ENCODE data around the gene MAGI2. TPM values are rescaled to one million over a fixed set of nuclear protein-coding genes. Genes with fewer than 3 reads are reported as not detected.

MAGI2 gene
- polyA plus RNA-seq, 1 donor = 2.6 TPM

DNA sequence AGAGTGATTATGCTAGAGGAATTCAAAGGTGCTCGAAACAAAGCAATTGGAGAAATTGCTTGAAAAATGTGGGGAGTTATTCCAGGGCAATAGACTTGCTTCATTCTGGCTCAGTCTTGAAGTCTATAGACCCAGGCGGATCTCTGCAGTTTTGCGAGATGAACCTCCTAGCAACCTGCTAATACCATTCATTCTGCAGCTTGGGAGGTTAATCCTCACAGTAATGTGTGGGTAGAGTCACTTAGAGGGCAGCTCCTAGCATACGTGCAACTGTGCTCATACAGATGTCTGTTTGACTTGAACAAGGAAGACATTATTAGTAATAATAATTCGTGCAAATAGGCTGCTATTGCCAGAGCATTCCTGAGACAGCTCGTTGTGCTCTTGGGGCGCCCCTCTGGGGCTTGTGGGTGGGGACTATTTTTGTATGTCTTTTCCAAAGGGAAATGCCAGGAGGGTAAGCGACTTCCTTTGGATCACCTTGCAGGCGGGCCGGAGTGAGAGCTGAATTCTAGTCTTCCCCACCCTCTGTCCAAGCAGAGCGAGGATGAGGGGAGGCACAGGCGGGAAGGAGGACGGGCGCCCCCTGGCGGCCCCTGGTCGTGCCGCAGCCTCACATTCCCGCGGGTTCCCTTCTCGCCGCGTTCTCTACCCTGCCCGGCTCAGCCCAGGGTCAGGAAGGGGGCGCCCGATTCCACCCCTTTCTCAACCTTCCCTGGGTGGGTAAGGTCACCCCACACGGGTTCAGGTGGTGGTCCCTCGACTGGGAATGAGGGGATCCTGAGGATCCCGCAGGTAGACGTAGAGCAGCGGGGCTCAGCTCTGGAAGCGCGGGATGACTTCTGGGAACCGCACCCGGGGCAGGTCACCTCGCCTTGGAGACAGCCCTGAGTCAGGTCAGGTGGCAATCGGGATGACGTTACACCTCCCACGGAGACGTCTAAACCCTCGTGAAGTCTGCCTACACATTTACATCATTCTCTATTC lies 1413.4 kb downstream of the MAGI2 start:
- no peak overlapping the region for H3K4me3 ChIP-seq (ENCODE audit: low read length)
- H3K36me3 ChIP-seq (ENCODE audit: control insufficient read depth, insufficient read depth, low read length) = no peaks in the 10 kb centered on the region
- WGBS (ENCODE audit: insufficient coverage, low lambda C conversion rate) = 100% methylated on average over 1 of the region's 40 CpGs
- H3K27ac ChIP-seq (ENCODE audit: low read length) = no peak overlapping the region
- DNase-seq = no peak
- no peaks in the 10 kb centered on the region for H3K4me1 ChIP-seq (ENCODE audit: control insufficient read depth, insufficient read depth, low read length)
- peaks cover 5% of the 10 kb centered on the region for H3K27me3 ChIP-seq (ENCODE audit: control insufficient read depth, insufficient read depth, low read length)
- no peaks in the 10 kb centered on the region for H3K9me3 ChIP-seq (ENCODE audit: control insufficient read depth, low read depth, low read length)

DNA sequence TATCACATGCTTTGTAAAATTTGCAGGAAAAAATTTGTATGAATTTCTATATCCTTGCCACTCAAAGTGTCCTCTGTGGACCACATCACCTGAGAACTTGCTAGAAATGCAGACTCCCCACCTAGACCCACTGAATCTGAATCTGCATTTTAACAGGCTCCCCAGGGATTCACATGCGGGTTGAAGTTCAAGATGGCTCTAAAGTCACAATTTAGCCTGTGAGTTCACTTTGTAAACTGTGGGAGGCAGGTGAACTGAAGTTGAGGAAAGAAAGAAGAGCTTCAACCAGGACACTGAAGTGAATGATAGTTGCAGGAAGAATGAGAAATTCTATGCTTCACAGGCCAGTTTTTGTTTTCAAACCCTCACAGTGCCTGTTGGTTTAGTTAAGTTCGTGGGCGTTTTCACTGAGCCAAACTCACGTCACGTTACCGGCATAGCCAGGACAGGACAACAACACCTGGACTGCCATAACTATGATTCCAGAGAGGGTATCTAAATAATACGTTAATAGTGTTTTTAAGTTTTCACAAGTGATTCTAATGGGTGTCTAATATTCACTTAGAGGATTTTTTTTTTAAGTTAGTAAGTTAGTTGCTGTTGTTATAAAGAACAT lies 1414.9 kb downstream of the MAGI2 start:
- Histone ChIP-seq H3K4me3 (ENCODE audit: low read length) (no peak overlapping the region), H3K27ac (ENCODE audit: low read length) (no peak overlapping the region), H3K27me3 (ENCODE audit: control insufficient read depth, insufficient read depth, low read length) (peaks cover 5% of the 10 kb centered on the region), H3K4me1 (ENCODE audit: control insufficient read depth, insufficient read depth, low read length) (no peaks in the 10 kb centered on the region), H3K9me3 (ENCODE audit: control insufficient read depth, low read depth, low read length) (no peaks in the 10 kb centered on the region), H3K36me3 (ENCODE audit: control insufficient read depth, insufficient read depth, low read length) (no peaks in the 10 kb centered on the region)
- no CpG with 5 or more reads among the region's 7 CpGs for WGBS (ENCODE audit: insufficient coverage, low lambda C conversion rate)
- no peak for DNase-seq

DNA sequence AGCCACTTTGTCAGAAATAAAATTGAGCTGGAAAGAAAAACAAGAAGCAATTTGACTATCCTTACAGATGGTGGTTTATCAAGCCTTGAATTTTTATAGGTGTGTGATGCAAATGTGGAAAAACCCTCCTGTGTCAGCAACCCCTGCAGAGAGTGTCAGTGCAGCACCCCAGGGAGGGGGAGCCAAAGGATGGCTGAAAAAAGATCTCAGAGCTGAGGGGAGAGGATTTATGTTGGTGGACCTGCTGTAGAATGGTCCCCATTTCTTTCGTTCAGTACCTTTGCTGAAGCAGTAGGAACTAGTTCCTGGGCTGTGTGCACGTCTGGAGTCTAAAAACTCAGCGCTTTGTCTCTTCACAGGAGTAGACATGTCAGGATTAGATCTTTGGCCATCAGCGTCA lies 1415.9 kb downstream of the MAGI2 start:
- H3K27ac ChIP-seq (ENCODE audit: low read length) = no peak overlapping the region
- no peaks in the 10 kb centered on the region for H3K36me3 ChIP-seq (ENCODE audit: control insufficient read depth, insufficient read depth, low read length)
- H3K27me3 ChIP-seq (ENCODE audit: control insufficient read depth, insufficient read depth, low read length) = peaks cover 5% of the 10 kb centered on the region
- no peaks in the 10 kb centered on the region for H3K4me1 ChIP-seq (ENCODE audit: control insufficient read depth, insufficient read depth, low read length)
- no peak overlapping the region for H3K4me3 ChIP-seq (ENCODE audit: low read length)
- WGBS (ENCODE audit: insufficient coverage, low lambda C conversion rate) = no CpG with 5 or more reads among the region's 4 CpGs
- DNase-seq = no peak
- no peaks in the 10 kb centered on the region for H3K9me3 ChIP-seq (ENCODE audit: control insufficient read depth, low read depth, low read length)

DNA sequence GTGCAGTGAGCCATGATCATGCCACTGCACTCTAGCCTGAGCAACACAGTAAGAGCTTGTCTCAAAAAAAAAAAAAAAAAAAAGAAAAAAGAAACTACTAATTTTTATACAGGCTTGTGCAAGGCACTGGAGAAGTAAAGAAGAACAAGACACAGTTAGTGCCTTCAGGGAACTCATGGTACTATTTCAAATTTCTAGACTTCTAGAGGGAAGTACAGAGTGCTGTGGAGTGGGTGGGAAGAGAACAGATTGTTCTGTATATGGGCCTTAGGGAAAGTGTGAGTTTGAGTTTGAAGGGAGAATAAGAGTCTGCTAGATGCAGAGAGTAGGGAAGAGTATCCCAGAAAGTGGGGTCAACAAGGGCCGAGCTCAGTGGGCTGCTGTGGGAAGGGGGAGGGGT lies 1420.1 kb downstream of the MAGI2 start:
- DNase-seq = no peak
- no CpG with 5 or more reads among the region's 1 CpG for WGBS (ENCODE audit: insufficient coverage, low lambda C conversion rate)

DNA sequence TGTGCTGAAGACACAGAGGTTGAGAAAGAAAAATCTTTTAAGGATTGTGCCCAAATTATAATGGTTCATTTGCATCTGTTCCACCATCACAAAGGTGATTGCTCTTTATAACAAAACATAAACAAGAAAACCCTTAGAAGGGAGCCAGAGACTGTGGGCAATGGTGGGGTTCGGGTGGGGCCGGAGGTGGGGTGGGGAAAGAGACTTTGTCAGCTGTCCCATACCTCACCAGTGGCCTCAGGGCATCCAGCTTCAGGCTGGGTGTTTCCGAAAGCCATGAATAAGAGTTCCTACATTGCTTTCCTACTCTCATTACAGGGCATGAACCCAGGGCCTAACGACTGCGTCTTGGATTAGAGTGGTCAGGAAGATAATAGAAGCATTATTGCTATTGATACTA lies 1427.0 kb downstream of the MAGI2 start:
- Histone ChIP-seq H3K27ac (ENCODE audit: low read length) (no peak overlapping the region), H3K9me3 (ENCODE audit: control insufficient read depth, low read depth, low read length) (no peaks in the 10 kb centered on the region), H3K36me3 (ENCODE audit: control insufficient read depth, insufficient read depth, low read length) (no peaks in the 10 kb centered on the region), H3K4me3 (ENCODE audit: low read length) (no peak overlapping the region), H3K27me3 (ENCODE audit: control insufficient read depth, insufficient read depth, low read length) (no peaks in the 10 kb centered on the region), H3K4me1 (ENCODE audit: control insufficient read depth, insufficient read depth, low read length) (no peaks in the 10 kb centered on the region)
- 90% methylated on average over 2 of the region's 5 CpGs for WGBS (ENCODE audit: insufficient coverage, low lambda C conversion rate)
- no peak for DNase-seq

More for the DNA sequence above, 1420.1 kb downstream of the MAGI2 start:
- no peaks in the 10 kb centered on the region for H3K27me3 ChIP-seq (ENCODE audit: control insufficient read depth, insufficient read depth, low read length)
- no peaks in the 10 kb centered on the region for H3K4me1 ChIP-seq (ENCODE audit: control insufficient read depth, insufficient read depth, low read length)
- no peak overlapping the region for H3K27ac ChIP-seq (ENCODE audit: low read length)
- H3K9me3 ChIP-seq (ENCODE audit: control insufficient read depth, low read depth, low read length) = no peaks in the 10 kb centered on the region
- no peaks in the 10 kb centered on the region for H3K36me3 ChIP-seq (ENCODE audit: control insufficient read depth, insufficient read depth, low read length)
- no peak overlapping the region for H3K4me3 ChIP-seq (ENCODE audit: low read length)

DNA sequence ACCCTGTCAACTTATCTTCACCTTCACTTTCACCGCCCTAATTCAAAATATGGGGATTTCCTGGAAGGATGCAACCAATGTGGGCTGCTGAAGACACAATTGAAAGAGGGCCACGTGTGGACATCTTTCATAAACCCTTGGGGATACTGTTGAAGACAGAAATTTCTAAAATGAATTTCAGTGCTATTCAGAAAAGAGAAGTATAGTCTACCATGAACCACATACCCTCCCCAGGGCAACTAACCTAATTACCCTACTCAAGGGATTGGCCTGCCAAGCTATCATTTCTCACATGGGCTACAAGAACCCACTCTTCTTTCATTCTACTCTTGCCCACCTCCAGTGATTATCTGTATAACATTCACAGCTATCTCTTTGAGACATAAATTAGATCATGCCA lies 1428.9 kb downstream of the MAGI2 start:
- no CpG with 5 or more reads among the region's 2 CpGs for WGBS (ENCODE audit: insufficient coverage, low lambda C conversion rate)
- H3K4me1 ChIP-seq (ENCODE audit: control insufficient read depth, insufficient read depth, low read length) = peaks cover 3% of the 10 kb centered on the region
- no peak overlapping the region for H3K27ac ChIP-seq (ENCODE audit: low read length)
- no peak for DNase-seq
- no peaks in the 10 kb centered on the region for H3K9me3 ChIP-seq (ENCODE audit: control insufficient read depth, low read depth, low read length)
- H3K36me3 ChIP-seq (ENCODE audit: control insufficient read depth, insufficient read depth, low read length) = no peaks in the 10 kb centered on the region
- H3K27me3 ChIP-seq (ENCODE audit: control insufficient read depth, insufficient read depth, low read length) = no peaks in the 10 kb centered on the region
- H3K4me3 ChIP-seq (ENCODE audit: low read length) = no peak overlapping the region

DNA sequence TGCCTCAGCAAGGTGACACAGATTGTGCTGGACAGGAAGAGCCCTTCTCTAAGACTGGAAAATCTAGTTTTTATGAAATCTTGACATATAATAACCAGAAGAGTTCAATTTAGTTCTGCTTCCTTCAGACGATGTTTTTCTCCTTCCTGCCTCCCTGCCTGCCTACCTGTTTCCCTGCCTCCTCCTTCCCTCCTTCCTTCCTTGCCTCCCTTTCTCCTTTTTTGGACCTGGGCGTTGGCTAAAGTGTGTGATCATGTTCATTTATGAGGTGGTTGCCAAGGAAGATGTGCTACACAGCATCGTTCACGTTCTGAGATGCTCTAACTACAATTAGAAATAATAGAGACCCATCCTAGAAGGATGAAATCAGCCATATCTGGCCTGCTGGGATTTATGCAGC lies 1430.3 kb downstream of the MAGI2 start:
- DNase-seq = no peak
- H3K36me3 ChIP-seq (ENCODE audit: control insufficient read depth, insufficient read depth, low read length) = no peaks in the 10 kb centered on the region
- no peaks in the 10 kb centered on the region for H3K9me3 ChIP-seq (ENCODE audit: control insufficient read depth, low read depth, low read length)
- 71% methylated on average over 1 of the region's 4 CpGs for WGBS (ENCODE audit: insufficient coverage, low lambda C conversion rate)
- H3K27ac ChIP-seq (ENCODE audit: low read length) = no peak overlapping the region
- no peaks in the 10 kb centered on the region for H3K27me3 ChIP-seq (ENCODE audit: control insufficient read depth, insufficient read depth, low read length)
- H3K4me1 ChIP-seq (ENCODE audit: control insufficient read depth, insufficient read depth, low read length) = peaks cover 3% of the 10 kb centered on the region
- no peak overlapping the region for H3K4me3 ChIP-seq (ENCODE audit: low read length)

DNA sequence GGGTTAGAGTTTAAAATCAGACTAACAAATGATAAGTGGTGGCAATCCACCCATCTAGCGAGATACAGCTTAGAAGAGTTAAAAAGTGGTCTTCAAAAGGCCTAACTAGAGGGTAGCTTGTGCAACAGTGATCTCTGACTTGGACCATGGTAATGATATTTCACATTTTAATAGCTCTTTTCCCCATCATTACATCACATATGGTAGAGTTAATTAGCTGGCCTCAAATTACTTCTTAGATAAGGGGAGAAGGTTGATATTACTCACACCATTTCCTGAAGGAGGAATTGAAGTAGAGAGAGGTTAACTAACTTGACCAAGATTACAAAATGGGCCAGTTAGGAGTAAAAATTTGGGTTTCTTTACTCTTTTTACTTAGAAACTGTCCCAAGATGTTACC lies 1431.3 kb downstream of the MAGI2 start:
- Histone ChIP-seq H3K27me3 (ENCODE audit: control insufficient read depth, insufficient read depth, low read length) (no peaks in the 10 kb centered on the region), H3K27ac (ENCODE audit: low read length) (no peak overlapping the region), H3K36me3 (ENCODE audit: control insufficient read depth, insufficient read depth, low read length) (no peaks in the 10 kb centered on the region), H3K4me3 (ENCODE audit: low read length) (no peak overlapping the region), H3K4me1 (ENCODE audit: control insufficient read depth, insufficient read depth, low read length) (peaks cover 5% of the 10 kb centered on the region), H3K9me3 (ENCODE audit: control insufficient read depth, low read depth, low read length) (no peaks in the 10 kb centered on the region)
- no CpG with 5 or more reads among the region's 1 CpG for WGBS (ENCODE audit: insufficient coverage, low lambda C conversion rate)
- peak in 1 of 2 donors; percentile 57 for DNase-seq

DNA sequence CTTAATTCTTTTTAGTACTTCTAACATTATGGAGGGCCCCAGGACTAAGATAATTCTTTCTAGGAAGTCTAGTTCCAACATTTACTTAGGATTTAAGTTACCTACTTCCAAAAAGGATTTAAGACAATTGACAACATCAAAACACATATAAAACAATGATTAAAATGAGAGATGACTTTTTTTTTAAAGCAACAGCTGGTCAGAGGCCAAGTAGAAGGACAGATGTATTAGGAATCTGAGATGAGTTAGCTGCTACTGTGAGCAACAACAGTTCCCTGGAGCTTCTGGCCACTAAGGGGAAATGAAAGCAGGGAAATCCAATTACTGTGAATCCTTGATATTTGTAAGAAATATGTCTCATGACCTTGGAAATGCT lies 1432.6 kb downstream of the MAGI2 start:
- Histone ChIP-seq H3K4me3 (ENCODE audit: low read length) (no peak overlapping the region), H3K27me3 (ENCODE audit: control insufficient read depth, insufficient read depth, low read length) (no peaks in the 10 kb centered on the region), H3K9me3 (ENCODE audit: control insufficient read depth, low read depth, low read length) (no peaks in the 10 kb centered on the region), H3K36me3 (ENCODE audit: control insufficient read depth, insufficient read depth, low read length) (no peaks in the 10 kb centered on the region), H3K27ac (ENCODE audit: low read length) (no peak overlapping the region), H3K4me1 (ENCODE audit: control insufficient read depth, insufficient read depth, low read length) (peaks cover 13% of the 10 kb centered on the region)
- no peak for DNase-seq

DNA sequence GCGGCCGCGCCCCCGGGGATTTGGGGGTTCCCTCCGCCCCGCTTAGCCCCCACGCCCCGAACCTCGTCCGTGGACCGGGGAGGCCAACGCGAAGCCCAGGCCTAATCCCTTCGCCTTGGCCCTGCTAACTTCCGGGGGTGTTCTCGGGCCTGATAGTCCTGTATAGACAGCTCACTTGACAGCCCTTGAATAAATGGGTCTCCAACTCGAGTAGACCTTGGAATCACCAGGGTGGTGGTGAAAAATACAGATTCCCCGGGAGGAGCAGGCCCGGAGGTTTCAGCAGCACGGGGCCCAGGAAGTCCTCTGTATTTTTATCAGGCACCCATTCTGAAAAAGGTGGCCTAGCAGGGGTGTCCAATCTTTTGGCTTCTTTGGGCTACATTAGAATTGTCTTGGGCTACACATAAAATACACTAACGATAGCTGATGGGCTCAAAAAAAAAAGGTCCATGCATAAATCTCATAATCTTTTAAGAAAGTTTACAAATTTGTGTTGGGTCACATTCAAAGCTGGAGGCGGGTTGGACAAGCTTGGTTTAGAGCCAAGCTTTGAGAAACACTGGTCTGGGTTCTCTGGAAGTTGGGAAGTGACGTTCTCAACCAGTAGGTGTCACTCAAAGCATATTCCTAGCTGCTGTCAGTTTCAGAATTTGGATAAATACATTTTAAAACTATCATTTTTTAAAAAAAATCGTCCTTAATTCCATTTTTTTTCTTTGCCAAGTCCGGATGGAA lies 1433.2 kb downstream of the MAGI2 start:
- H3K27ac ChIP-seq (ENCODE audit: low read length) = peak overlapping the region; percentile 82
- no peaks in the 10 kb centered on the region for H3K36me3 ChIP-seq (ENCODE audit: control insufficient read depth, insufficient read depth, low read length)
- no peaks in the 10 kb centered on the region for H3K27me3 ChIP-seq (ENCODE audit: control insufficient read depth, insufficient read depth, low read length)
- H3K9me3 ChIP-seq (ENCODE audit: control insufficient read depth, low read depth, low read length) = no peaks in the 10 kb centered on the region
- H3K4me3 ChIP-seq (ENCODE audit: low read length) = peak overlapping the region; percentile 60
- 0% methylated on average over 2 of the region's 25 CpGs for WGBS (ENCODE audit: insufficient coverage, low lambda C conversion rate)
- peaks cover 16% of the 10 kb centered on the region for H3K4me1 ChIP-seq (ENCODE audit: control insufficient read depth, insufficient read depth, low read length)
- DNase-seq = peak; percentile 55 to 72
